Bronchial epithelial cell (primary cell): ENCODE data around the gene ADGRG1. TPM values are rescaled to one million over a fixed set of nuclear protein-coding genes. Genes with fewer than 3 reads are reported as not detected.

Experiments used
- DNase-seq: peaks from one replicate; pipeline ENCODE4 v3.0.0-alpha.2; 2010; ENCODE audit warnings: low read depth
- FAIRE-seq: peaks from 2 replicates; lab custom pipeline; 2011; peaks lifted over from hg19 to GRCh38; lab: Jason Lieb, UNC
- H3K27me3 ChIP-seq: 2 replicates; pipeline ENCODE4 v1.5.1; 2011; ENCODE audit warnings: low read length; ENCODE audit not compliant: control insufficient read depth, insufficient read depth
- H3K36me3 ChIP-seq: 2 replicates; pipeline ENCODE4 v1.5.1; 2011; ENCODE audit warnings: low read length; ENCODE audit not compliant: control insufficient read depth, insufficient read depth
- H3K4me3 ChIP-seq: 2 replicates; pipeline ENCODE4 v1.5.1; 2011; ENCODE audit warnings: mild to moderate bottlenecking, low read depth, low read length, control low read depth
- total RNA-seq: library from RNA; depleted of rRNA; stranded (reverse); fragments of >200 nt; gene quantifications from 2 replicates; pipeline ENCODE4 v1.2.1, GENCODE V29; 2014
- TF ChIP-seq, protein P1 (sequence below): IDR thresholded peaks from 2 replicates; pipeline ENCODE4 v1.5.1; 2011; ENCODE audit warnings: mild to moderate bottlenecking, moderate library complexity, low read length, control low read depth, inconsistent platforms; ENCODE audit not compliant: insufficient read depth, severe bottlenecking

ADGRG1 gene
- total RNA-seq, 1 donor from 2014 or later, result 21.1 TPM

DNA sequence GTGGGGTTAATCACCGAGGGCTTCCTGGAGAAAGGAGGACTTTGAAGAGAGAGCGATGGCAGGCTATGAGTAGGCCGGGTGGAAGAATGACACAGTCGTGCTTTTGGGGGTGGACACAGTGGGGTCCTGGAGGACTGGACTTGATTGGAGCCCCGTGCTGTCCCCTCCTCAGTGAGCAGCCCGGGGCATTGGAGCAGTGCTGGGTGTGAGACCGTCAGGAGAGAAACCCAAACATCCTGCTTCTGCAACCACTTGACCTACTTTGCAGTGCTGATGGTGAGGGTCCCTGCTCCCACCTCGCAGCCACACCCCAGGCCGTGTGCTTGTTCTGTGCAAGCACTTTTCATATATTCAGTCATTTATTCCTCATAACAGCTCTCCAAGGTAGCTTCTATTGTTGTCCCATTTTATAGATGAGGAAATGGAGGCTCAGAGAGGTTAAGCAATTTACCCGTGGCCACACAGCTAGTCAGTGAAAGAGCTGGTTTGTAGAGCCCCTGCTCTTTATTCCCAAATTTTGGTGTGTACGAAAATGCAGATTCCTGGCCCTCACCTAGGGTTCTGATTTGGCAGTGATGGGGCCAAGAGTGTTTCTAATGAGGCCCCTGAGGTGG, 28.0 kb downstream of the ADGRG1 start:
- no peak for DNase-seq
- FAIRE-seq, result no peak
- no peaks in the 10 kb centered on the region for H3K27me3 ChIP-seq
- H3K36me3 ChIP-seq, result peaks cover 66% of the 10 kb centered on the region
- TF ChIP-seq, protein P1, sequence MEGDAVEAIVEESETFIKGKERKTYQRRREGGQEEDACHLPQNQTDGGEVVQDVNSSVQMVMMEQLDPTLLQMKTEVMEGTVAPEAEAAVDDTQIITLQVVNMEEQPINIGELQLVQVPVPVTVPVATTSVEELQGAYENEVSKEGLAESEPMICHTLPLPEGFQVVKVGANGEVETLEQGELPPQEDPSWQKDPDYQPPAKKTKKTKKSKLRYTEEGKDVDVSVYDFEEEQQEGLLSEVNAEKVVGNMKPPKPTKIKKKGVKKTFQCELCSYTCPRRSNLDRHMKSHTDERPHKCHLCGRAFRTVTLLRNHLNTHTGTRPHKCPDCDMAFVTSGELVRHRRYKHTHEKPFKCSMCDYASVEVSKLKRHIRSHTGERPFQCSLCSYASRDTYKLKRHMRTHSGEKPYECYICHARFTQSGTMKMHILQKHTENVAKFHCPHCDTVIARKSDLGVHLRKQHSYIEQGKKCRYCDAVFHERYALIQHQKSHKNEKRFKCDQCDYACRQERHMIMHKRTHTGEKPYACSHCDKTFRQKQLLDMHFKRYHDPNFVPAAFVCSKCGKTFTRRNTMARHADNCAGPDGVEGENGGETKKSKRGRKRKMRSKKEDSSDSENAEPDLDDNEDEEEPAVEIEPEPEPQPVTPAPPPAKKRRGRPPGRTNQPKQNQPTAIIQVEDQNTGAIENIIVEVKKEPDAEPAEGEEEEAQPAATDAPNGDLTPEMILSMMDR, result no peak
- no peak overlapping the region for H3K4me3 ChIP-seq

DNA sequence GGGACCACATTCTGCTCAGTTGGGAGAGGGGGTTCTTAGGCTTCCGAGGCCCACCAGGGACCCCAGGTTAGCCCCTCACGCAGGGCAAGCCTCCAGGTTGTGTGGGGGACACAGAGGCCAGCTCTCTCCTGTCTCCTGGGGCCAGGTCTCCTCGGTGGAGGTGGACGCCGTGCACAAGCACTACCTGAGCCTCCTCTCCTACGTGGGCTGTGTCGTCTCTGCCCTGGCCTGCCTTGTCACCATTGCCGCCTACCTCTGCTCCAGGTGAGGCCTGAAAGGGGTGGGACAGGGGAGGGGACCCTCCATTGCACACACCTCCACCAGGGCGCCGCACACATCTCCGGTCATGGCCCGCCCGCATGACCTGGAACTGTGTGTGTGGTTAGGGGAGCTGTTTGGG, 28.8 kb downstream of the ADGRG1 start:
- TF ChIP-seq, protein P1, result no peak
- H3K36me3 ChIP-seq, result peaks cover 65% of the 10 kb centered on the region
- FAIRE-seq (no peak), DNase-seq (no peak)
- H3K27me3 ChIP-seq, result no peaks in the 10 kb centered on the region
- H3K4me3 ChIP-seq, result no peak overlapping the region

DNA sequence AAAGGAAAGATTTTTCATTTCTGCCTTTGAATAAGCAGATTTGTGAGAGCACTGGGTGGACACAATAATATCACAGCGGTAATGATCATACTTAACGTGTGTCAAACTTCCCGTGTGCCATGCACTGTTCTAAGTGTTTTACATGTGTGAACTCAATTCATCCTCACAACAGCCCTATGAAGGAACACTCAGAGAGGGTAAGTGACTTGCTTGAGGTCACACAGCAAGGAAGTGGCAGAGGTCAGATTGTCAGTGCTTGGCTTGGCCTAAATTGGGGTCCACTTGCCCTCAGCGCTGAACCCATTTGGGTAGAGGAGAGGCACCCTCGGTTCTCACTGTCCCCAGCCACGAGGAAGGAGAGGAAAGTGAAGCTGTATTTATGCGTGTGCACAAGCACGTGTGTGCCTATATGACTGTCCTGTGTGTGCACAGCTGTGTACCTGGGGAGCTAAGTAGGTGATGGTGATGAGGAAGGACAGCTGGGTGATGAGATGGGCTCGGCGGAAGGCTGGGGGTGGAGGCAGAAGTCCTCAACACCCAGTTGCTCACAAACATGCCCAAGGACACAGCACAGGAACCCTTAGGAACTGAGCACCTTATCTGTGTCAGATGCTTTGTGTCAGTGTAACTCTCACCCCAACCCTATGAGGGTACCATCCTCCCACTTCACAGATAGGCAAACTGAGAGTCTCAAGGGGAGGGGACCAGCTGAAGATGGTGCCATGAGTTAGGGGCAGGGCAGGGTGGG, 29.9 kb downstream of the ADGRG1 start:
- TF ChIP-seq, protein P1, result no peak
- FAIRE-seq (peak; percentile 47), DNase-seq (no peak)
- H3K36me3 ChIP-seq, result peaks cover 63% of the 10 kb centered on the region
- no peaks in the 10 kb centered on the region for H3K27me3 ChIP-seq
- no peak overlapping the region for H3K4me3 ChIP-seq

DNA sequence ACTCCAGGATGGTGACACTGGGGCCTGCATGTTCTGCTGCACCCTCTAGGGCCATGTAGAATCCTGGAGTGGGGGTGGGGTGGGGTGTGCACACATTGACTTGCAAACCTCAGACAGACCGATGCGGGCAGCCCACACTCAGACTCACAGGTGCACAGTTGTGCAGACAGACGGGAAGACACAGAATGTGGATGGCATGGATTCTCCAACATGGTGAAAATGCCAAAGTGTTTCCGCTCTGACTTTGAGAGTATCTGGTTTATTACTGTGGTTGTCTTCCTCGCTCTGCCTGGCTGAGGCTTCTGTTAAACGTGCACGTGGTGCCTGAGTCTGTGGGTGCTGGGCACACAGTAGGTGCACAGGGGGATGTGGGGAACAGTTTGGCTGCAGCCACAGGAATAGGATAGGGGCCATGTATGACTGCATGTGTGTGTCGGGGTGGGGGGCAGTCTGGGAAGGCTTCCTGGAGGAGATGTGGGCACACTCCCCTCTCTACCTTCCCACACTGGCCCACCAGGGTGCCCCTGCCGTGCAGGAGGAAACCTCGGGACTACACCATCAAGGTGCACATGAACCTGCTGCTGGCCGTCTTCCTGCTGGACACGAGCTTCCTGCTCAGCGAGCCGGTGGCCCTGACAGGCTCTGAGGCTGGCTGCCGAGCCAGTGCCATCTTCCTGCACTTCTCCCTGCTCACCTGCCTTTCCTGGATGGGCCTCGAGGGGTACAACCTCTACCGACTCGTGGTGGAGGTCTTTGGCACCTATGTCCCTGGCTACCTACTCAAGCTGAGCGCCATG, 30.6 kb downstream of the ADGRG1 start:
- Histone ChIP-seq H3K36me3 (peaks cover 62% of the 10 kb centered on the region), H3K27me3 (no peaks in the 10 kb centered on the region), H3K4me3 (no peak overlapping the region)
- TF ChIP-seq, protein P1, result no peak
- FAIRE-seq (no peak), DNase-seq (no peak)

DNA sequence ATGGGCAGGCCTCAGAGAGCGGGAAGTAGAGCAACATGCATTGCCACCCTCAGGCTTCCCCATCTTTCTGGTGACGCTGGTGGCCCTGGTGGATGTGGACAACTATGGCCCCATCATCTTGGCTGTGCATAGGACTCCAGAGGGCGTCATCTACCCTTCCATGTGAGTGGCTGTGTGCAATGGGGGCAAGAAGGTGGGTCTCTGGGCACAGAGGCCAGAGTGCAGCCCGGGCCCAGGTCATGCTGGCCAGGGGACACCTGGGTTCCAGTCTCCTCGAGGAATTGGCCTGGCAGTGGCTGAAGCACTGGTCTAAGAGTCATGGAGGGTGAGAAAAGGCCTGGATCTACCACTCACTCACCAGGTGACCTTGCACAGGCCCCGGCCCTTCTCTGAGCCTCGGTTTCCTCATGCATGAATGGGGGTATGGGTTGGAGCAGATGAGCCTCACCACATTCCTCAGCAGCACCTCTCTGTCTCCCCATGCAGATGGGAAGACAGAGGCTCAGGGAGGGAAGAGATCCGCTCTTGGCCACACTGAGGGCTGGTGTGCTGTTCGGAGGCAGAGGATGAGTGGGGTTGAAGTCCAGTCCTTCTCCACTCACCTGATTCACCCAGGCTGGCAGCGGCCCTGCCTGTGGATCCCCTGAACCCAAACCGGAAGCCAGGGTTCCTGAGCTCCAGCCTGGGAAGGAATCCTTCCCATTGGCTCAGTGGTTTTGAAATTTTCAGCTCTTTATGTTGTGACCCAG, 32.5 kb downstream of the ADGRG1 start:
- DNase-seq (no peak), FAIRE-seq (no peak)
- peaks cover 55% of the 10 kb centered on the region for H3K36me3 ChIP-seq
- TF ChIP-seq, protein P1, result no peak
- H3K4me3 ChIP-seq, result no peak overlapping the region
- no peaks in the 10 kb centered on the region for H3K27me3 ChIP-seq
